GM13977 (cell line): Measurements from ENCODE around the gene CLEC4A.

Experiments
- DNase-seq: peaks from one replicate; pipeline ENCODE4 v3.0.0; 2012; ENCODE audit warnings: low spot score
- CTCF ChIP-seq: IDR thresholded peaks from 2 replicates; pipeline ENCODE4 v1.5.1; 2012; ENCODE audit warnings: mild to moderate bottlenecking, control low read depth; ENCODE audit not compliant: insufficient read depth; ENCODE audit errors: extremely low read depth, missing control alignments
- in situ Hi-C: fragments of 300-500 bp; cut with MboI; formaldehyde crosslinking; loops from one replicate; pipeline ENCODE4 v1.12.0; 2022; ENCODE audit warnings: low sequenced_read_pairs, low pct_unique_long_range_greater_than_20kb, mixed read lengths, inconsistent platforms; ENCODE audit not compliant: unreplicated experiment

The CLEC4A gene

GRCh38 chr12:8123124-8123912, at the start of gene CLEC4A:
Gene CLEC4A, plus strand, starts transcription at chr12:8123617. Its CDS starts 262 bp downstream, at chr12:8123879.
- DNase-seq = peak; percentile 22
- in situ Hi-C loops = no loop called here

DNA sequence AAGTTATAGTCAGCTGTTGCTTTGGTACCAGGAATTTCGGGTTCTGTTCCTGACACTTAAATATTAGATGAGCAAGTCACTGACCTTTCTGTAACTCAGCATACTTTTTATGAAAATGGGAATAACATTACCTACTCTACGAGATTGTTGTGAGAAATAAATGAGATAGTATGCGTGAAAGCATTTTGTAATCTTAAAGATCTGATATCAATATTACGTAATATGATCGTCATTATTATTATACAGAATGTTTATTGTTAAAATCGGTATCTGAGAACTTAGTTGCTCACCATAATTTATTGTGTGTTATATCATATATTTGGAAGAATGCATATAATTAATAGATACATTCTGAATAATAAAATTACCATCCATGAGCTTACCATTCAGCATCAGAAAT, 47.5 kb upstream of the CLEC4A start:
- no peak for TF ChIP-seq CTCF
- DNase-seq = no peak
- in situ Hi-C loops = no loop called here

More at GRCh38 chr12:8123124-8123912, at the start of gene CLEC4A:
- TF ChIP-seq CTCF = no peak

DNA sequence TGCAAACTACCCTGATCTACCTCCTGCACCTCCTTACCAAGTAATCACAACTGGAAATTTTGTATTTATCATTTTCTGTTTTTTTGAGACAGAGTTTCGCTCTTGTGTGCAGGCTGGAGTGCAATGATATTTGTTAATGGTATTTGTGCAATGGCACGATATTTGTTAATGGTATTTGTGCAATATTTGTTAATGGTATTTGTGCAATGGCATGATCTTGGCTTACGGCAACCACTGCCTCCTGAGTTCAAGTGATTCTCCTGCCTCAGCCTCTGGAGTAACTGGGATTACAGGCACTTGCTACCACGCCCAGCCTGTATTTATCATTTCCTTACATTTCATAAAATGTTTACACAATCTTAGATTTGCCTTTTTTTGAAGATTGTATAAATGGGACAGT, 47.1 kb upstream of the CLEC4A start:
- TF ChIP-seq CTCF = no peak

DNA sequence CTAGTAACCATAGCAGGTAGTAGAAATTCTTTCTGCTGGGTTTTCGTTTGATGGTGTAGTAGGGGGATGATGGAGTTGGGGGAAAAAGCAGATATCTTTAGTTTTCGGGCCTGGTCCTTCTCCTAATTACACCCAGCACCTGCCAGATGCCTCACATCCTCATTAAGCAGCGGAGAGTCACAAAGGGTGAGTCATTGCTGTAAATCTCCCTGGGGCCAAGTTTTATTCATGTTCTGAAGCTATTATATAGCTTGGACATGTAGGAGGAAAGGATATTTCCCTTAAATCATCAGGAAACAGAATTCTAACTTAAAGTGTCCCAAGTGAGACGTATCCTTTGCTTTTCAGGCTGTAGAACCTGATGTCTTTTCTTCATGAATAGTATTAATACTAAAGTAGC, 46.2 kb upstream of the CLEC4A start:
- no peak for TF ChIP-seq CTCF
- in situ Hi-C loops = no loop called here
- no peak for DNase-seq

More for the DNA sequence above, 47.1 kb upstream of the CLEC4A start:
- no peak for DNase-seq
- in situ Hi-C loops = no loop called here

- in situ Hi-C loops = no loop called here
- no peak for DNase-seq
- TF ChIP-seq CTCF = peak; percentile 39
Measured at GRCh38 chr12:8078398-8078797, 45.0 kb upstream of the CLEC4A start.

DNA sequence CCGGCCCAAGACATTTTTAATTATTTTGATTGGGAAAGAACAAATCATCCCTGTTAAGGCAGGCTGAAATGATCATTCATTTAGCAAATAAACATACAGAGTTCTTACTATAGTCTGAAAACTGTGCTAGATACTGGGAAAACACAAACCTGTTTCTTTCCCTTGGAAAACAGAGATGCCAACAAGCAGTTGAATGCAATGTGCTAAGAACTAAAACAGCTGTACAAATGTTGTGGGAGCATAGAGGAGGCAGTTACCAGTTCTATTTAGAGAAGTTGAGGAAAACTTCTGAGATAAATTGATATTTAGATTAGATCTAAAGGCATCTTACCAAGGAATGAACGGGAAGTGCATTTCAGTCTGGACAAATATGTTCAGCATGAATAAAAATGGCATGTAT, 44.5 kb upstream of the CLEC4A start:
- no peak for TF ChIP-seq CTCF
- in situ Hi-C loops = no loop called here
- no peak for DNase-seq
